H9 (cell line): ENCODE results near the gene FBRSL1. TPM values are rescaled to one million over a fixed set of nuclear protein-coding genes. Genes with fewer than 3 reads are reported as not detected.

ENCODE experiments used
- DNase-seq: peaks from one replicate; pipeline ENCODE4 v3.0.0-alpha.2; 2017
- H2AFZ ChIP-seq: one replicate; pipeline ENCODE4 v1.6.1; 2013; ENCODE audit warnings: mild to moderate bottlenecking, low read length, control low read depth, moderate library complexity
- H2AK5ac ChIP-seq: 2 replicates; pipeline ENCODE4 v1.6.1; 2013; ENCODE audit warnings: low read length, control low read depth, mixed read lengths; ENCODE audit not compliant: insufficient read length
- H2BK120ac ChIP-seq: one replicate; pipeline ENCODE4 v1.6.1; 2013; ENCODE audit warnings: low read depth, mild to moderate bottlenecking, low read length, control low read depth, inconsistent platforms; ENCODE audit not compliant: poor library complexity, severe bottlenecking
- H2BK12ac ChIP-seq: 2 replicates; pipeline ENCODE4 v1.6.1; 2013; ENCODE audit warnings: low read length, control low read depth, mixed read lengths, low read depth; ENCODE audit not compliant: insufficient read length
- H2BK15ac ChIP-seq: 2 replicates; pipeline ENCODE4 v1.6.1; 2013; ENCODE audit warnings: low read depth, low read length, control low read depth
- H2BK20ac ChIP-seq: one replicate; pipeline ENCODE4 v1.6.1; 2013; ENCODE audit warnings: low read depth, mild to moderate bottlenecking, low read length, control low read depth, inconsistent platforms; ENCODE audit not compliant: poor library complexity, severe bottlenecking
- H2BK5ac ChIP-seq: 2 replicates; pipeline ENCODE4 v1.6.1; 2013; ENCODE audit warnings: low read length, control low read depth, mixed read lengths; ENCODE audit not compliant: insufficient read length
- H3K14ac ChIP-seq: 2 replicates; pipeline ENCODE4 v1.6.1; 2013; ENCODE audit warnings: low read length, control low read depth; ENCODE audit not compliant: insufficient read depth
- H3K18ac ChIP-seq: 2 replicates; pipeline ENCODE4 v1.6.1; 2013; ENCODE audit warnings: low read depth, mild to moderate bottlenecking, mixed read lengths, low read length, control low read depth; ENCODE audit not compliant: insufficient read length
- H3K23ac ChIP-seq: 2 replicates; pipeline ENCODE4 v1.6.1; 2013; ENCODE audit warnings: low read length, control low read depth, mixed read lengths, low read depth; ENCODE audit not compliant: insufficient read length
- H3K23me2 ChIP-seq: 2 replicates; pipeline ENCODE4 v1.6.1; 2013; ENCODE audit warnings: low read depth, mild to moderate bottlenecking, mixed read lengths, low read length, control low read depth; ENCODE audit not compliant: insufficient read length, poor library complexity, severe bottlenecking
- H3K27ac ChIP-seq: 2 replicates; pipeline ENCODE4 v1.5.1; 2013; ENCODE audit warnings: low read length, control low read depth, mixed read lengths, low read depth; ENCODE audit not compliant: insufficient read length
- H3K27me3 ChIP-seq: 2 replicates; pipeline ENCODE4 v1.6.1; 2013; ENCODE audit warnings: low read length, control low read depth, inconsistent platforms; ENCODE audit not compliant: insufficient read depth
- H3K4ac ChIP-seq: 2 replicates; pipeline ENCODE4 v1.6.1; 2013; ENCODE audit warnings: low read depth, mild to moderate bottlenecking, control low read depth, inconsistent platforms, low read length, moderate library complexity
- H3K4me1 ChIP-seq: 2 replicates; pipeline ENCODE4 v1.6.1; 2013; ENCODE audit warnings: low read length, control low read depth, inconsistent platforms; ENCODE audit not compliant: insufficient read depth
- H3K4me2 ChIP-seq: 2 replicates; pipeline ENCODE4 v1.6.1; 2013; ENCODE audit warnings: low read length, control low read depth, mixed read lengths; ENCODE audit not compliant: insufficient read length, insufficient read depth
- H3K56ac ChIP-seq: 2 replicates; pipeline ENCODE4 v1.6.1; 2013; ENCODE audit warnings: low read depth, mild to moderate bottlenecking, mixed read lengths, low read length, control low read depth; ENCODE audit not compliant: insufficient read length
- H3K79me1 ChIP-seq: 2 replicates; pipeline ENCODE4 v1.6.1; 2013; ENCODE audit warnings: low read depth, mild to moderate bottlenecking, moderate library complexity, low read length, control low read depth, inconsistent platforms; ENCODE audit not compliant: insufficient read depth, poor library complexity, severe bottlenecking
- H3K79me2 ChIP-seq: 2 replicates; pipeline ENCODE4 v1.6.1; 2013; ENCODE audit warnings: low read length, control low read depth, inconsistent platforms; ENCODE audit not compliant: insufficient read depth
- H3K9ac ChIP-seq: 2 replicates; pipeline ENCODE4 v1.6.1; 2013; ENCODE audit warnings: low read length, control low read depth, mixed read lengths; ENCODE audit not compliant: insufficient read length; ENCODE audit errors: extremely low read depth
- H3K9me3 ChIP-seq: one replicate; pipeline ENCODE4 v1.6.1; 2013; ENCODE audit warnings: low read depth, low read length, inconsistent platforms; ENCODE audit not compliant: control insufficient read depth
- H3T11ph ChIP-seq: one replicate; pipeline ENCODE4 v1.6.1; 2013; ENCODE audit warnings: mild to moderate bottlenecking, low read length, control low read depth, inconsistent platforms
- H4K20me1 ChIP-seq: one replicate; pipeline ENCODE4 v1.6.1; 2013; ENCODE audit not compliant: control insufficient read depth, insufficient read length, insufficient read depth
- H4K5ac ChIP-seq: 2 replicates; pipeline ENCODE4 v1.6.1; 2013; ENCODE audit warnings: low read depth, mild to moderate bottlenecking, mixed read lengths, low read length, control low read depth; ENCODE audit not compliant: insufficient read length
- H4K8ac ChIP-seq: replicated peaks from 2 replicates; pipeline ENCODE4 v1.6.1; 2013; ENCODE audit warnings: low read length, control low read depth, mixed read lengths, low read depth; ENCODE audit not compliant: insufficient read length
- H4K91ac ChIP-seq: 2 replicates; pipeline ENCODE4 v1.6.1; 2013; ENCODE audit warnings: low read depth, mild to moderate bottlenecking, moderate library complexity, mixed read lengths, low read length, control low read depth; ENCODE audit not compliant: insufficient read length
- H3K27ac Mint-ChIP-seq, 3 experiments: 2 replicates in 2 of 3; 3 replicates in 1 of 3; pipeline ENCODE4 v1.8.0; 2020 to 2021; ENCODE audit warnings: mixed read lengths in 3 of 3, mild to moderate bottlenecking in 1 of 3, moderate library complexity in 1 of 3
- H3K27me3 Mint-ChIP-seq: 2 replicates; pipeline ENCODE4 v1.8.0; 2021; ENCODE audit warnings: low read depth, mild to moderate bottlenecking, moderate library complexity, mixed read lengths
- H3K36me3 Mint-ChIP-seq, 3 experiments: 2 replicates in 2 of 3; 3 replicates in 1 of 3; pipeline ENCODE4 v1.8.0; 2020 to 2021; ENCODE audit warnings: low read depth in 3 of 3, mixed read lengths in 3 of 3; ENCODE audit not compliant: insufficient read depth in 1 of 3
- H3K4me1 Mint-ChIP-seq, 2 experiments: 2 replicates each; pipeline ENCODE4 v1.8.0; 2020; ENCODE audit warnings: mixed read lengths in 2 of 2
- H3K4me3 Mint-ChIP-seq, 2 experiments: 2 replicates in 1 of 2; 3 replicates in 1 of 2; pipeline ENCODE4 v1.8.0; 2020 to 2021; ENCODE audit warnings: mild to moderate bottlenecking in 2 of 2, mixed read lengths in 2 of 2, moderate library complexity in 1 of 2
- H3K9me3 Mint-ChIP-seq, 2 experiments: 2 replicates in 1 of 2; 3 replicates in 1 of 2; pipeline ENCODE4 v1.8.0; 2020; ENCODE audit warnings: mild to moderate bottlenecking in 2 of 2, mixed read lengths in 2 of 2, moderate library complexity in 1 of 2
- CTCF ChIP-seq: fragments of 200-600 bp; sonication (generic); conservative IDR thresholded peaks from 3 replicates; pipeline ENCODE4 v1.8.0; 2021; ENCODE audit warnings: antibody characterized with exemption, mild to moderate bottlenecking
- WGBS: extraction: QIAGEN DNeasy Blood & Tissue Kit; methylation state at CpG from one replicate; pipeline ENCODE4 v1.1.7; 2013; ENCODE audit warnings: missing lambda C conversion rate, low lambda C conversion rate, mixed read lengths; ENCODE audit not compliant: insufficient read length; ENCODE audit errors: extremely low coverage; 5-methylcytosine and 5-hydroxymethylcytosine counted together
- total RNA-seq: library from RNA; stranded (reverse); gene quantifications from 2 replicates; pipeline ENCODE4 v1.2.1, GENCODE V29; 2021

FBRSL1 gene
- total RNA-seq, 1 experiment from 2014 or later, result 90.8 TPM

GRCh38 chr12:132490422-132491137 lies 629 bp downstream of the FBRSL1 start:
- Histone ChIP-seq H3K23me2 (peaks cover 6% of the 10 kb centered on the region), H2BK15ac (no peak overlapping the region), H3K14ac (peak overlapping the region; percentile 25; the same call in 1 of the 2 replicates), H2BK120ac (no peak overlapping the region), H2BK20ac (no peak overlapping the region), H4K8ac (no peak overlapping the region), H4K20me1 (no peaks in the 10 kb centered on the region), H3K18ac (no peak overlapping the region), H3K4me1 (no peaks in the 10 kb centered on the region; the same call in 1 of the 2 replicates), H4K5ac (no peak overlapping the region), H2AFZ (no peak overlapping the region), H2BK12ac (no peak overlapping the region), H3K27me3 (peaks cover 9% of the 10 kb centered on the region; the same call in 1 of the 2 replicates), H3K4me2 (peak overlapping the region; percentile 54), H3K79me2 (peaks cover 27% of the 10 kb centered on the region; the same call in 1 of the 2 replicates), H3T11ph (no peak overlapping the region), H4K91ac (no peak overlapping the region), H3K79me1 (peaks cover 8% of the 10 kb centered on the region), H3K56ac (no peak overlapping the region), H3K9me3 (no peaks in the 10 kb centered on the region), H2AK5ac (no peak overlapping the region), H3K27ac (no peak overlapping the region), H3K23ac (no peak overlapping the region), H2BK5ac (no peak overlapping the region), H3K4ac (no peak overlapping the region), H3K9ac (no peak overlapping the region)
- Mint-ChIP-seq H3K36me3 (peaks cover 3 to 5% (median 5%) of the 10 kb centered on the region in 3 experiments), H3K4me3 (peak overlapping the region; percentile 78 to 87), H3K27me3 (peaks cover 49% of the 10 kb centered on the region), H3K4me1 (peaks cover 18 to 24% of the 10 kb centered on the region in 2 experiments), H3K27ac (no peak overlapping the region), H3K9me3 (no peaks in the 10 kb centered on the region)
- no peak for DNase-seq
- WGBS, result no CpG with 5 or more reads among the region's 110 CpGs
- no peak for TF ChIP-seq CTCF
